GM23248 (cell line): ENCODE results near the gene RAB3IL1.

ENCODE experiments used
- EZH2 ChIP-seq: fragments of 200-600 bp; sonication (generic); IDR thresholded peaks from 2 replicates; pipeline ENCODE4 v1.6.1; 2018; ENCODE audit warnings: antibody characterized with exemption, mild to moderate bottlenecking; ENCODE audit not compliant: insufficient read depth, poor library complexity, severe bottlenecking
- EZH2phosphoT487 ChIP-seq: fragments of 200-600 bp; sonication (generic); IDR thresholded peaks from 2 replicates; pipeline ENCODE4 v1.6.1; 2018; ENCODE audit warnings: antibody characterized with exemption, moderate library complexity, mild to moderate bottlenecking, low read depth; ENCODE audit not compliant: insufficient read depth

GRCh38 chr11:61921446-61921845, 4.1 kb upstream of the RAB3IL1 start:
- TF ChIP-seq EZH2 (no peak), EZH2phosphoT487 (no peak)
